ENCODE data around the gene MCM3AP. TPM values are rescaled to one million over a fixed set of nuclear protein-coding genes. Genes with fewer than 3 reads are reported as not detected.

MCM3AP gene
- total and polyA plus RNA-seq, 9 of the 15 experiments (the other 6 are each of a cell fraction or from before 2014, with no cell fraction given): 6.5 to 179 (median 69.6) TPM

GRCh38 chr21:46322351-46323226, 37.2 kb upstream of the MCM3AP start (continued):
- no peak for TF ChIP-seq SIRT6 (IDR thresholded peaks at IDR 0.05; ENCODE audit: low read depth, low read length)
- no peak for TF ChIP-seq SIN3B (IDR thresholded peaks at IDR 0.05; ENCODE audit: low read depth)
- peak; percentile 82 for TF ChIP-seq RBFOX2 (IDR thresholded peaks at IDR 0.05; ENCODE audit: low read depth, low read length)
- TF ChIP-seq SAFB2 (IDR thresholded peaks at IDR 0.05; ENCODE audit: borderline replicate concordance, low read depth, low read length, severe bottlenecking): no peak
- no peak for TF ChIP-seq ZNF277 (CRISPR knock-in tag; IDR thresholded peaks at IDR 0.05; ENCODE audit: borderline replicate concordance)
- TF ChIP-seq BMI1 (IDR thresholded peaks at IDR 0.05; ENCODE audit: low read length): no peak
- no peak for TF ChIP-seq ZNF184 (CRISPR knock-in tag; IDR thresholded peaks at IDR 0.05)
- no peak for TF ChIP-seq GABPB2 (CRISPR knock-in tag; conservative IDR thresholded peaks at IDR 0.05)
- TF ChIP-seq, protein P1, sequence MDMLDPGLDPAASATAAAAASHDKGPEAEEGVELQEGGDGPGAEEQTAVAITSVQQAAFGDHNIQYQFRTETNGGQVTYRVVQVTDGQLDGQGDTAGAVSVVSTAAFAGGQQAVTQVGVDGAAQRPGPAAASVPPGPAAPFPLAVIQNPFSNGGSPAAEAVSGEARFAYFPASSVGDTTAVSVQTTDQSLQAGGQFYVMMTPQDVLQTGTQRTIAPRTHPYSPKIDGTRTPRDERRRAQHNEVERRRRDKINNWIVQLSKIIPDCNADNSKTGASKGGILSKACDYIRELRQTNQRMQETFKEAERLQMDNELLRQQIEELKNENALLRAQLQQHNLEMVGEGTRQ (CRISPR knock-in tag; IDR thresholded peaks at IDR 0.05): no peak
- TF ChIP-seq TARDBP (IDR thresholded peaks at IDR 0.05): no peak
- TF ChIP-seq SMC3 (conservative IDR thresholded peaks at IDR 0.05; ENCODE audit: insufficient read depth, low read depth, low read length): 0 out of 2 replicates have a peak, but pooled peaks have one; percentile 13
- peak in 1 of 2 experiments; percentile 36; a peak in 2 of 4 replicates for TF ChIP-seq SIN3A (IDR thresholded peaks at IDR 0.05; ENCODE audit: borderline replicate concordance in 2 of 2, control insufficient read depth in 1 of 2, low read depth in 2 of 2, low read length in 2 of 2)
- no peak for TF ChIP-seq ZNF445 (CRISPR knock-in tag; IDR thresholded peaks at IDR 0.05; ENCODE audit: low read depth)
- no peak for TF ChIP-seq ZNF398 (CRISPR knock-in tag; IDR thresholded peaks at IDR 0.05)
- no peak for TF ChIP-seq ZNF589 (CRISPR knock-in tag; IDR thresholded peaks at IDR 0.05; ENCODE audit: low read depth)
- no peak for TF ChIP-seq YBX1 (IDR thresholded peaks at IDR 0.05)
- no peak for TF ChIP-seq ARID3B (CRISPR knock-in tag; IDR thresholded peaks at IDR 0.05; ENCODE audit: borderline replicate concordance)
- TF ChIP-seq MTA3 (IDR thresholded peaks at IDR 0.05; ENCODE audit: borderline replicate concordance): peak; percentile 53; the same call in 1 of the 2 replicates
- no peak for TF ChIP-seq SRSF3 (IDR thresholded peaks at IDR 0.05; ENCODE audit: insufficient read depth, low read length)
- no peak for TF ChIP-seq HSF4 (CRISPR knock-in tag; IDR thresholded peaks at IDR 0.05; ENCODE audit: borderline replicate concordance)
- no peak for TF ChIP-seq ZBTB1 (CRISPR knock-in tag; IDR thresholded peaks at IDR 0.05; ENCODE audit: borderline replicate concordance, low read depth)

Measured in K562 (cell line).